Small intestine (tissue), 7 donors: ENCODE measurements around the gene PALLD. TPM values are rescaled to one million over a fixed set of nuclear protein-coding genes. Genes with fewer than 3 reads are reported as not detected.

Source experiments
- DNase-seq, 2 donors: peaks; one replicate each; pipeline versions ENCODE4 v3.0.0 to v3.0.0-alpha.2; 2013
- FAIRE-seq: peaks from 2 replicates; lab custom pipeline; 2012; peaks lifted over from hg19 to GRCh38; lab: Jason Lieb, UNC
- H3K27ac ChIP-seq, 3 donors: one replicate each; pipeline ENCODE4 v1.5.1; 2013; ENCODE audit warnings: low read length in 2 of 3, mild to moderate bottlenecking in 2 of 3, control low read depth in 1 of 3, inconsistent platforms in 1 of 3, low read depth in 1 of 3, moderate library complexity in 1 of 3
- H3K27me3 ChIP-seq, 3 donors: one replicate each; pipeline ENCODE4 v1.6.1; 2013; ENCODE audit warnings: low read length in 3 of 3, inconsistent platforms in 1 of 3; ENCODE audit not compliant: control insufficient read depth in 3 of 3, insufficient read depth in 3 of 3
- H3K36me3 ChIP-seq, 3 donors: one replicate each; pipeline ENCODE4 v1.6.1; 2013; ENCODE audit warnings: low read length in 3 of 3, inconsistent platforms in 1 of 3, low read depth in 1 of 3, mild to moderate bottlenecking in 1 of 3, moderate library complexity in 1 of 3; ENCODE audit not compliant: control insufficient read depth in 3 of 3, insufficient read depth in 2 of 3
- H3K4me1 ChIP-seq, 3 donors: one replicate each; pipeline ENCODE4 v1.6.1; 2013; ENCODE audit warnings: low read length in 2 of 3, inconsistent platforms in 1 of 3, low read depth in 1 of 3, mild to moderate bottlenecking in 1 of 3, moderate library complexity in 1 of 3; ENCODE audit not compliant: control insufficient read depth in 3 of 3, insufficient read depth in 2 of 3
- H3K4me3 ChIP-seq, 3 donors: one replicate each; pipeline ENCODE4 v1.5.1; 2013; ENCODE audit warnings: low read length in 3 of 3, control low read depth in 1 of 3, inconsistent platforms in 1 of 3, low read depth in 1 of 3, mild to moderate bottlenecking in 1 of 3, moderate library complexity in 1 of 3
- H3K9me3 ChIP-seq, 2 donors: one replicate each; pipeline ENCODE4 v1.6.1; 2013; ENCODE audit warnings: low read depth in 1 of 2, low read length in 1 of 2; ENCODE audit not compliant: control insufficient read depth in 2 of 2, insufficient read depth in 1 of 2
- WGBS, 3 donors: extraction: QIAGEN DNeasy Blood & Tissue Kit; methylation state at CpG; one replicate each; pipeline ENCODE4 v1.1.7; 2013; 5-methylcytosine and 5-hydroxymethylcytosine counted together
- polyA plus RNA-seq, 4 donors: library from polyadenylated mRNA; stranded (reverse) in 3 of 4; unstranded in 1 of 4; fragments of 200-250 nt in 3 of 4; fragments of 120-200 nt in 1 of 4; gene quantifications; one replicate each; pipeline versions ENCODE4 v1.2.1 to v1.2.3, GENCODE V29; 2013
- donor health status: healthy with polysubstance abuse.
- donor health status: control.
- donor health status: control.
- donor health status: Bipolar disorder and iron deficiency.
- donor health status: healthy.

PALLD gene
- polyA plus RNA-seq, 4 donors, result 31.3 to 58.9 (median 38.0) TPM

- Histone ChIP-seq H3K9me3 (no peaks in the 10 kb centered on the region), H3K27me3 (peaks cover 0 to 18% (median 0%) of the 10 kb centered on the region in 3 donors), H3K4me1 (peaks cover 0 to 17% (median 0%) of the 10 kb centered on the region in 3 donors), H3K36me3 (no peaks in the 10 kb centered on the region), H3K4me3 (peak overlapping the region; percentile 62 to 99 (median 88)), H3K27ac (peak overlapping the region; percentile 71 to 83 (median 74))
- DNase-seq (peak; percentile 80 to 88), FAIRE-seq (no peak)
- WGBS, 3 donors, result 0 to 1% (median 1%) methylated on average over 54 to 68 of the region's 68 CpGs
Measured at GRCh38 chr4:168831919-168832762, 335.3 kb downstream of the PALLD start.

- Histone ChIP-seq H3K4me1 (peaks cover 0 to 17% (median 0%) of the 10 kb centered on the region in 3 donors), H3K36me3 (no peaks in the 10 kb centered on the region), H3K27ac (peak overlapping the region; percentile 71 to 83 (median 74)), H3K4me3 (peak overlapping the region; percentile 62 to 99 (median 88)), H3K9me3 (no peaks in the 10 kb centered on the region), H3K27me3 (peaks cover 0 to 18% (median 0%) of the 10 kb centered on the region in 3 donors)
- FAIRE-seq (no peak), DNase-seq (peak in 1 of 2 donors; percentile 44)
- 5 to 7% (median 6%) methylated on average over 52 to 59 of the region's 59 CpGs for WGBS, 3 donors
Measured at GRCh38 chr4:168832763-168833575, 336.1 kb downstream of the PALLD start.

GRCh38 chr4:168833881-168834280, 337.0 kb downstream of the PALLD start:
- DNase-seq (no peak), FAIRE-seq (no peak)
- Histone ChIP-seq H3K4me1 (peaks cover 0 to 17% (median 0%) of the 10 kb centered on the region in 3 donors), H3K9me3 (no peaks in the 10 kb centered on the region), H3K4me3 (no peak overlapping the region), H3K27me3 (peaks cover 0 to 18% (median 0%) of the 10 kb centered on the region in 3 donors), H3K27ac (no peak overlapping the region), H3K36me3 (no peaks in the 10 kb centered on the region)
- 64 to 79% (median 66%) methylated on average over 2 of the region's 2 CpGs for WGBS, 3 donors

GRCh38 chr4:168835880-168836454, 339.1 kb downstream of the PALLD start:
- 89 to 94% (median 91%) methylated on average over 9 of the region's 9 CpGs for whole genome bisulfite sequencing, 3 donors
- Histone ChIP-seq H3K27ac (no peak overlapping the region), H3K4me1 (peaks cover 0 to 17% (median 0%) of the 10 kb centered on the region in 3 donors), H3K36me3 (no peaks in the 10 kb centered on the region), H3K9me3 (no peaks in the 10 kb centered on the region), H3K27me3 (peaks cover 0 to 18% (median 0%) of the 10 kb centered on the region in 3 donors), H3K4me3 (no peak overlapping the region)
- no peak for DNase-seq
- FAIRE-seq, result no peak

GRCh38 chr4:168836490-168836889, 339.6 kb downstream of the PALLD start:
- no peaks in the 10 kb centered on the region for H3K36me3 ChIP-seq
- 72 to 85% (median 81%) methylated on average over 9 of the region's 9 CpGs for WGBS, 3 donors
- peaks cover 3 to 13% (median 4%) of the 10 kb centered on the region in 3 donors for H3K4me1 ChIP-seq
- H3K4me3 ChIP-seq, result no peak overlapping the region
- peaks cover 0 to 16% (median 0%) of the 10 kb centered on the region in 3 donors for H3K27me3 ChIP-seq
- H3K27ac ChIP-seq, result no peak overlapping the region
- no peaks in the 10 kb centered on the region for H3K9me3 ChIP-seq
- no peak for DNase-seq
- FAIRE-seq, result no peak

GRCh38 chr4:168837922-168838321, 341.1 kb downstream of the PALLD start:
- H3K36me3 ChIP-seq, result no peaks in the 10 kb centered on the region
- no peak overlapping the region for H3K4me3 ChIP-seq

GRCh38 chr4:168839758-168840391, 343.0 kb downstream of the PALLD start:
- FAIRE-seq (no peak), DNase-seq (peak in 1 of 2 donors; percentile 75)
- Histone ChIP-seq H3K36me3 (peaks cover 0 to 2% (median 0%) of the 10 kb centered on the region in 3 donors), H3K27ac (peak overlapping the region in 1 of 3 donors; percentile 32), H3K9me3 (no peaks in the 10 kb centered on the region), H3K27me3 (no peaks in the 10 kb centered on the region), H3K4me3 (no peak overlapping the region), H3K4me1 (peaks cover 4 to 5% (median 5%) of the 10 kb centered on the region in 3 donors)
- WGBS, 3 donors, result 35 to 51% (median 36%) methylated on average over 3 of the region's 3 CpGs

More at GRCh38 chr4:168837922-168838321, 341.1 kb downstream of the PALLD start:
- WGBS, 3 donors, result 79 to 100% (median 98%) methylated on average over 4 of the region's 4 CpGs
- Histone ChIP-seq H3K27me3 (peaks cover 0 to 6% (median 0%) of the 10 kb centered on the region in 3 donors), H3K27ac (peak overlapping the region in 1 of 3 donors; percentile 19), H3K4me1 (peaks cover 4 to 5% (median 5%) of the 10 kb centered on the region in 3 donors), H3K9me3 (no peaks in the 10 kb centered on the region)
- DNase-seq, result no peak
- FAIRE-seq, result no peak
